D721Med (cell line): ENCODE results near the gene LPAR5.

Source experiments
- DNase-seq: peaks from one replicate; pipeline ENCODE4 v3.0.0; 2011; ENCODE audit warnings: low spot score; ENCODE audit not compliant: insufficient read length
- FAIRE-seq: peaks from 2 replicates; lab custom pipeline; 2011; peaks lifted over from hg19 to GRCh38; lab: Jason Lieb, UNC
- TF ChIP-seq, protein P1 (sequence below): IDR thresholded peaks from 2 replicates; pipeline ENCODE4 v1.5.1; 2012; ENCODE audit warnings: mild to moderate bottlenecking, control low read depth; ENCODE audit not compliant: insufficient read depth; ENCODE audit errors: missing control alignments

LPAR5 gene

DNA sequence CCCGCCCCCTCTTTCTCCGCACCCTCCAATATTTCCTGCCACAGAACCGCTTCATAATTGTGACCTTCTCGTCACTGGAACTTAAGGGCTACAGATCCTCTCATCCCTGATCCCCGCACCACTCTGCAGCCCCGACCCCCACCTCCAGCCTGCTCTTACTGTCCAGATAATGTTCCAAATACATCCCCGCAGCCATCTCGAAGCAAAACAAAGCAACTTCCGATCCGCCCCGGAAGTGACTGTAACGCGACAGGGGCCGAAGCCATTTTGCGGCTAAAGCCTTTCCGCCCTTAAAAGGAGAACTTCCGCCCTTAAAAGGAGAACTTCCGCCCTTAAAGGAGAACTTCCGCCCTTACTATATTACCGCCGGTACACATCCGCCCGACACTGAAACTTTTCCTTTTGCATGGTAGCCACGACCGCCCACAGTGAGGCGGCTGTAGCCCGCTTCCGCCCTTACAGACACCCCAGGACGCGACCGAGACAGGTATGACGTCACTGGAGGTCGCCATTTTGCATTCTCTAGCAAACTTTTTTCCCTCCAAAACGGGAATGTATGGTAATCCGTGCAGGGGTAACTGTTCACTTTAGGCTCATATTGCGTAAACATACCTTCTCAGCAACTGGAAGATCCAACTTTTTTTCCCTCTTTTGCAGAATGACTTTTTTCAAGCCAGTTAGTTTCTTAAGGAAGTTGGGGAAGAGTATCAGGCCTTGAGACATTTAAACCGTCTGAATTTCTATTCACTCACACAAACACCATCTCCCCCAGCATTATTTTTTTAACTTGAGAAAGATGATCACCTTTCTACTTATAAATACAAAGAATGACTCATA is 27.4 kb upstream of the LPAR5 start, which contains the start of gene ING4:
Gene ING4, minus strand, starts transcription at position 214 of the 837 bp plus-strand sequence. Its CDS starts 18 bp downstream, at position 196.
- FAIRE-seq (no peak), DNase-seq (peak; percentile 82)
- TF ChIP-seq, protein P1, sequence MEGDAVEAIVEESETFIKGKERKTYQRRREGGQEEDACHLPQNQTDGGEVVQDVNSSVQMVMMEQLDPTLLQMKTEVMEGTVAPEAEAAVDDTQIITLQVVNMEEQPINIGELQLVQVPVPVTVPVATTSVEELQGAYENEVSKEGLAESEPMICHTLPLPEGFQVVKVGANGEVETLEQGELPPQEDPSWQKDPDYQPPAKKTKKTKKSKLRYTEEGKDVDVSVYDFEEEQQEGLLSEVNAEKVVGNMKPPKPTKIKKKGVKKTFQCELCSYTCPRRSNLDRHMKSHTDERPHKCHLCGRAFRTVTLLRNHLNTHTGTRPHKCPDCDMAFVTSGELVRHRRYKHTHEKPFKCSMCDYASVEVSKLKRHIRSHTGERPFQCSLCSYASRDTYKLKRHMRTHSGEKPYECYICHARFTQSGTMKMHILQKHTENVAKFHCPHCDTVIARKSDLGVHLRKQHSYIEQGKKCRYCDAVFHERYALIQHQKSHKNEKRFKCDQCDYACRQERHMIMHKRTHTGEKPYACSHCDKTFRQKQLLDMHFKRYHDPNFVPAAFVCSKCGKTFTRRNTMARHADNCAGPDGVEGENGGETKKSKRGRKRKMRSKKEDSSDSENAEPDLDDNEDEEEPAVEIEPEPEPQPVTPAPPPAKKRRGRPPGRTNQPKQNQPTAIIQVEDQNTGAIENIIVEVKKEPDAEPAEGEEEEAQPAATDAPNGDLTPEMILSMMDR = no peak

DNA sequence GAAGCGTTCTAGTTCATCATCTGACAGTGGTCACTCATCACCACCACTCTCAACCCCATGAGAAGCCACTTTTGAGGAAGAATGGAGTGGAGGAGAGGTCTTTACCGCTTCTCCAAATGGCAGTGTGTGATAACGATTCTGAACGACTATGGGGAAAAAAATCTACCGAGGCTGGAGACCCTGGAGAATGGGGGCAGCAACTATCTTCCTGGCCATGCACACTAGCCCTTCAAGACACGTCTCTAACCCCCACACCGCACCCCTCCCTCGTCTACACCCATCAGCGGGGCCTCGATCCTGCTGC is 26.8 kb upstream of the LPAR5 start:
- TF ChIP-seq, protein P1 = no peak
- DNase-seq (no peak), FAIRE-seq (no peak)

DNA sequence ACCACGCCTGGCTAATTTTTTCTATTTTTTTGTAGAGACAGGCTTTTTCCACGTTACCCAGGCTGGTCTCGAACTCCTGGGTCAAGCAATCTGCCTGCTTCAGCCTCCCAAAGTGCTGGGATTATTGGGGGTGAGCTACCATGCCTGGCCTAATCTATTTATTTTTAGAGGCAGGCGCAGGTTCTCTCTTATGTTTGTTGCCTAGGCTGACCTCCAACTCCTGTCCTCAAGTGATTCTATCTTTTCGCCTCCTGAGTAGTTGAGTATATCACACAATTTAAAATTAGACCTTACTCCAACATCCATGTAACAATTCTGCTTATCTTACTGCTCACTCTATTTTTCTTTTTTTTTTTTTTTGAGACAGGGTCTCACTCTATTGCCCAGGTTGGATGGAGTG is 18.2 kb upstream of the LPAR5 start:
- DNase-seq (no peak), FAIRE-seq (no peak)
- TF ChIP-seq, protein P1 = no peak

- DNase-seq = no peak
- FAIRE-seq = no peak
- TF ChIP-seq, protein P1 = no peak
Measured at GRCh38 chr12:6653342-6653741, 17.6 kb upstream of the LPAR5 start.

- DNase-seq (no peak), FAIRE-seq (no peak)
- TF ChIP-seq, protein P1 = no peak
Measured at GRCh38 chr12:6652391-6652790, 16.6 kb upstream of the LPAR5 start.

- TF ChIP-seq, protein P1 = no peak
- DNase-seq = no peak
- FAIRE-seq = no peak
Measured at GRCh38 chr12:6650832-6651231, 15.1 kb upstream of the LPAR5 start.

DNA sequence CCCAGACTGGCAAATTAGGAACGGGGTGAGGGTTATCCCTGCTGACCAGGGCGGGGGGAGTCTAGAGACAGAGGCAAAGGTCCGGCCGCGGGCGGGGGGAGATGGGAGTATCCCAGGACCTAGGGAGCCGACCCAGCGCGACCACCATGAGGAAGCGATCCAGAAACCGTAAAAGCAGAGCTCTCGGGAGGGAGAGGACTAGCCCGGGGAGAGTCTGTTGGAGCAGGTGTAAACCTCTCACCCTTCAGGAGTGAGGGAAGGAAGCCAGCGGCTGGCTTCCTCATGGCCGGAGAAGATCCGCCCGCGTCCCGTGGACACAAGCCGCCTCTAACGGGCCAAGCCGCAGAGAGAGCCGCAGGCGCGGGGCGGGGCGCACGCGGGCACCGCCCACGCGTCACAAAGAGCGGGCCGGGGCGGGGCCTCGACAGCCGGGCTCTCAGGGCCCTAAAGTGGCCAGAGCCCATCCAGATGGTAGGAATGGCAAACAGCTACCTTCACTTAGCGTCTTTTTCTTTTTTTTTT is 11.4 kb upstream of the LPAR5 start, which contains the start of gene ACRBP:
Gene ACRBP, minus strand, starts transcription at position 350 of the 522 bp plus-strand sequence. Its CDS starts 66 bp downstream, at position 284.
- TF ChIP-seq, protein P1 = no peak
- DNase-seq (no peak), FAIRE-seq (no peak)
